Smooth muscle cell (in vitro differentiated cells): Measurements from ENCODE around the gene KCTD19. TPM values are rescaled to one million over a fixed set of nuclear protein-coding genes. Genes with fewer than 3 reads are reported as not detected.

Source experiments
- DNase-seq: peaks from one replicate; lab custom pipeline; 2025; ENCODE audit not compliant: unreplicated experiment; lab: John Stamatoyannopoulos, UW
- H2AFZ ChIP-seq: fragments of 200-600 bp; sonication (generic); 2 replicates; pipeline ENCODE4 v1.6.0; 2016; ENCODE audit warnings: antibody characterized with exemption, low read depth, mild to moderate bottlenecking
- H3F3A ChIP-seq: fragments of 200-600 bp; sonication (generic); 2 replicates; pipeline ENCODE4 v1.6.0; 2017; ENCODE audit warnings: antibody characterized with exemption, low read depth
- H3K27ac ChIP-seq: fragments of 200-600 bp; sonication (generic); 2 replicates; pipeline ENCODE4 v1.5.1; 2016; ENCODE audit warnings: low read depth, mild to moderate bottlenecking
- H3K27me3 ChIP-seq: fragments of 200-600 bp; sonication (generic); 2 replicates; pipeline ENCODE4 v1.6.1; 2016; ENCODE audit warnings: low read depth, mild to moderate bottlenecking
- H3K36me3 ChIP-seq: fragments of 200-600 bp; sonication (generic); 2 replicates; pipeline ENCODE4 v1.5.1; 2016; ENCODE audit warnings: low read depth
- H3K4me1 ChIP-seq: fragments of 200-600 bp; sonication (generic); 2 replicates; pipeline ENCODE4 v1.5.1; 2016; ENCODE audit warnings: low read depth
- H3K4me2 ChIP-seq: fragments of 200-600 bp; sonication (generic); 2 replicates; pipeline ENCODE4 v1.6.0; 2016; ENCODE audit warnings: mild to moderate bottlenecking
- H3K4me3 ChIP-seq: fragments of 200-600 bp; sonication (generic); 2 replicates; pipeline ENCODE4 v1.5.1; 2016; ENCODE audit warnings: mild to moderate bottlenecking
- H3K79me2 ChIP-seq: fragments of 200-600 bp; sonication (generic); 2 replicates; pipeline ENCODE4 v1.6.0; 2016; ENCODE audit warnings: low read depth, mild to moderate bottlenecking
- H3K9ac ChIP-seq: fragments of 200-600 bp; sonication (generic); 2 replicates; pipeline ENCODE4 v1.6.0; 2016; ENCODE audit warnings: low read depth
- H3K9me3 ChIP-seq: fragments of 200-600 bp; sonication (generic); replicated peaks from 2 replicates; pipeline ENCODE4 v1.5.1; 2016; ENCODE audit warnings: low read depth
- H4K20me1 ChIP-seq: fragments of 200-600 bp; sonication (generic); 2 replicates; pipeline ENCODE4 v1.6.0; 2016; ENCODE audit warnings: low read depth
- WGBS: methylation state at CpG from one replicate; pipeline ENCODE4 v1.1.7; 2016; ENCODE audit warnings: low lambda C conversion rate; 5-methylcytosine and 5-hydroxymethylcytosine counted together
- polyA plus RNA-seq: library from polyadenylated mRNA; unstranded; fragments of >200 nt; fragmentation: Nextera tagmentation; extraction: Ambion mirVana; gene quantifications from 2 replicates; pipeline ENCODE4 v1.2.1, GENCODE V29; 2016
- total RNA-seq: library from RNA; depleted of rRNA; stranded (reverse); fragments of >200 nt; gene quantifications from 2 replicates; pipeline ENCODE4 v1.2.3, GENCODE V29; 2014
- TF ChIP-seq, protein P1 (sequence below): fragments of 200-600 bp; sonication (generic); IDR thresholded peaks from 2 replicates; pipeline ENCODE4 v1.5.1; 2017; ENCODE audit warnings: borderline replicate concordance, mild to moderate bottlenecking, antibody characterized with exemption; ENCODE audit not compliant: insufficient read depth, poor library complexity, severe bottlenecking

The KCTD19 gene
- total and polyA plus RNA-seq, 2 experiments from 2014 or later: 0.04 to 0.49 TPM

DNA sequence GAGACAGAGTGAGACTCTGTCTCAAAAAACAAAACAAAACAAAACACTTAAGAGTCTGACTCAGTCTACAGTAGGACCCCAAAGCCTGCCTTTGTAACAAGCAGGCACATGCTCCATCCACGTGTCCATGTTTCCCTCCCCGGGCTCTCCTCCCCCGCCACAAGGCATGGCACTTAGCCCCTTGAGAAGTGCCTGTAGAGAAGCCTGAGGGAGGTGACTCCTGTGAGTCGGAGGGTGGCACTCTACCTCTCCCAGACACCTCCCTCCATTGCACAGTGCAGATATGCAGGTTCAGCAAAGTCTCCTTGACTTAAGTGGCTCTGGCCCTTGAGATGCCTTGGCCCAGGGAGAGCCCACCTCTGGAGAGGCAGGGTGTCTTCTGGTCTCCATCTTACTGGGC is 86.0 kb downstream of the KCTD19 start:
- TF ChIP-seq, protein P1, sequence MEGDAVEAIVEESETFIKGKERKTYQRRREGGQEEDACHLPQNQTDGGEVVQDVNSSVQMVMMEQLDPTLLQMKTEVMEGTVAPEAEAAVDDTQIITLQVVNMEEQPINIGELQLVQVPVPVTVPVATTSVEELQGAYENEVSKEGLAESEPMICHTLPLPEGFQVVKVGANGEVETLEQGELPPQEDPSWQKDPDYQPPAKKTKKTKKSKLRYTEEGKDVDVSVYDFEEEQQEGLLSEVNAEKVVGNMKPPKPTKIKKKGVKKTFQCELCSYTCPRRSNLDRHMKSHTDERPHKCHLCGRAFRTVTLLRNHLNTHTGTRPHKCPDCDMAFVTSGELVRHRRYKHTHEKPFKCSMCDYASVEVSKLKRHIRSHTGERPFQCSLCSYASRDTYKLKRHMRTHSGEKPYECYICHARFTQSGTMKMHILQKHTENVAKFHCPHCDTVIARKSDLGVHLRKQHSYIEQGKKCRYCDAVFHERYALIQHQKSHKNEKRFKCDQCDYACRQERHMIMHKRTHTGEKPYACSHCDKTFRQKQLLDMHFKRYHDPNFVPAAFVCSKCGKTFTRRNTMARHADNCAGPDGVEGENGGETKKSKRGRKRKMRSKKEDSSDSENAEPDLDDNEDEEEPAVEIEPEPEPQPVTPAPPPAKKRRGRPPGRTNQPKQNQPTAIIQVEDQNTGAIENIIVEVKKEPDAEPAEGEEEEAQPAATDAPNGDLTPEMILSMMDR: no peak
- Histone ChIP-seq H2AFZ (no peak overlapping the region), H3K9me3 (no peaks in the 10 kb centered on the region), H3K9ac (peak overlapping the region; percentile 72), H3K27ac (peak overlapping the region; percentile 98), H4K20me1 (no peaks in the 10 kb centered on the region), H3K36me3 (no peaks in the 10 kb centered on the region), H3F3A (peaks cover 53% of the 10 kb centered on the region), H3K4me3 (no peak overlapping the region), H3K27me3 (no peaks in the 10 kb centered on the region), H3K4me2 (peak overlapping the region; percentile 69), H3K79me2 (peaks cover 20% of the 10 kb centered on the region), H3K4me1 (peaks cover 21% of the 10 kb centered on the region)
- DNase-seq: no peak
- WGBS: 54% methylated on average over 4 of the region's 4 CpGs

Other genes with a start within 250 kb of the KCTD19 start
- 15.5 and 30.2 TPM in 2 replicates for gene PHAF1, start 216.8 kb downstream of the KCTD19 start, total RNA-seq
- gene PHAF1, start 216.8 kb downstream of the KCTD19 start, polyA plus RNA-seq: 15.5 and 24.5 TPM in 2 replicates
- 29.9 and 30.7 TPM in 2 replicates for gene B3GNT9, start 175.7 kb downstream of the KCTD19 start, total RNA-seq
- 35.5 and 39.3 TPM in 2 replicates for gene B3GNT9, start 175.7 kb downstream of the KCTD19 start, polyA plus RNA-seq
- gene TRADD, start 166.8 kb downstream of the KCTD19 start, total RNA-seq: 11.8 and 12.5 TPM in 2 replicates
- 27.2 and 35.4 TPM in 2 replicates for gene TRADD, start 166.8 kb downstream of the KCTD19 start, polyA plus RNA-seq
- 1.9 and 7.7 TPM in 2 replicates for gene FBXL8, start 166.8 kb downstream of the KCTD19 start, total RNA-seq
- gene FBXL8, start 166.8 kb downstream of the KCTD19 start, polyA plus RNA-seq: 12.0 and 13.5 TPM in 2 replicates
- gene HSF4, start 162.0 kb downstream of the KCTD19 start, total RNA-seq: 2.9 and 6.1 TPM in 2 replicates
- 2.9 and 3.9 TPM in 2 replicates for gene HSF4, start 162.0 kb downstream of the KCTD19 start, polyA plus RNA-seq
- gene NOL3, start 156.2 kb downstream of the KCTD19 start, total RNA-seq: 13.9 and 33.0 TPM in 2 replicates
- 36.4 and 47.8 TPM in 2 replicates for gene NOL3, start 156.2 kb downstream of the KCTD19 start, polyA plus RNA-seq
- 24.0 and 31.8 TPM in 2 replicates for gene MATCAP1, start 142.8 kb downstream of the KCTD19 start, total RNA-seq
- 24.7 and 28.5 TPM in 2 replicates for gene MATCAP1, start 142.8 kb downstream of the KCTD19 start, polyA plus RNA-seq
- not detected in 2 replicates for gene EXOC3L1, start 136.6 kb downstream of the KCTD19 start, total RNA-seq
- 0.51 and 0.84 TPM in 2 replicates for gene EXOC3L1, start 136.6 kb downstream of the KCTD19 start, polyA plus RNA-seq
- gene E2F4, start 134.6 kb downstream of the KCTD19 start, total RNA-seq: 50.1 and 53.8 TPM in 2 replicates
- gene E2F4, start 134.6 kb downstream of the KCTD19 start, polyA plus RNA-seq: 49.9 and 60.9 TPM in 2 replicates
- gene ELMO3, start 127.6 kb downstream of the KCTD19 start, total RNA-seq: 3.8 and 6.7 TPM in 2 replicates
- gene ELMO3, start 127.6 kb downstream of the KCTD19 start, polyA plus RNA-seq: 2.2 and 7.8 TPM in 2 replicates
- 45.4 and 56.9 TPM in 2 replicates for gene TMEM208, start 99.6 kb downstream of the KCTD19 start, total RNA-seq
- 156 and 171 TPM in 2 replicates for gene TMEM208, start 99.6 kb downstream of the KCTD19 start, polyA plus RNA-seq
- gene FHOD1, start 79.3 kb downstream of the KCTD19 start, total RNA-seq: 7.2 and 16.0 TPM in 2 replicates
- gene FHOD1, start 79.3 kb downstream of the KCTD19 start, polyA plus RNA-seq: 23.3 and 30.5 TPM in 2 replicates
- gene SLC9A5, start 77.8 kb downstream of the KCTD19 start, total RNA-seq: 2.1 and 3.8 TPM in 2 replicates
- gene SLC9A5, start 77.8 kb downstream of the KCTD19 start, polyA plus RNA-seq: 6.9 and 9.1 TPM in 2 replicates
- 3.9 and 27.0 TPM in 2 replicates for gene PLEKHG4, start 47.2 kb downstream of the KCTD19 start, total RNA-seq
- 2.7 and 9.9 TPM in 2 replicates for gene PLEKHG4, start 47.2 kb downstream of the KCTD19 start, polyA plus RNA-seq
- not detected in 2 replicates for gene LRRC36, start 74 bp upstream of the KCTD19 start, total RNA-seq
- 0.24 TPM in 1 of 2 replicates, not detected in the other for gene LRRC36, start 74 bp upstream of the KCTD19 start, polyA plus RNA-seq
- gene TPPP3, start 66.8 kb upstream of the KCTD19 start, total RNA-seq: 1.9 TPM in 2 replicates
- gene TPPP3, start 66.8 kb upstream of the KCTD19 start, polyA plus RNA-seq: 1.3 and 2.7 TPM in 2 replicates
- gene ZDHHC1, start 89.7 kb upstream of the KCTD19 start, total RNA-seq: 7.1 and 7.9 TPM in 2 replicates
- 14.2 and 15.7 TPM in 2 replicates for gene ZDHHC1, start 89.7 kb upstream of the KCTD19 start, polyA plus RNA-seq
- gene HSD11B2, start 104.4 kb upstream of the KCTD19 start, total RNA-seq: not detected in 2 replicates
- gene HSD11B2, start 104.4 kb upstream of the KCTD19 start, polyA plus RNA-seq: not detected in 2 replicates
- 74.7 and 96.8 TPM in 2 replicates for gene ATP6V0D1, start 154.4 kb upstream of the KCTD19 start, total RNA-seq
- 114 and 128 TPM in 2 replicates for gene ATP6V0D1, start 154.4 kb upstream of the KCTD19 start, polyA plus RNA-seq
- gene AGRP, start 156.8 kb upstream of the KCTD19 start, total RNA-seq: not detected in 2 replicates
- gene AGRP, start 156.8 kb upstream of the KCTD19 start, polyA plus RNA-seq: not detected in 2 replicates
- 10.7 and 26.6 TPM in 2 replicates for gene RIPOR1, start 202.1 kb upstream of the KCTD19 start, total RNA-seq
- gene RIPOR1, start 202.1 kb upstream of the KCTD19 start, polyA plus RNA-seq: 47.3 and 57.2 TPM in 2 replicates
- gene CTCF, start 235.8 kb upstream of the KCTD19 start, total RNA-seq: 32.4 and 37.3 TPM in 2 replicates
- 28.4 and 34.8 TPM in 2 replicates for gene CTCF, start 235.8 kb upstream of the KCTD19 start, polyA plus RNA-seq